Measurements from ENCODE around the gene CNBD2. TPM values are rescaled to one million over a fixed set of nuclear protein-coding genes. Genes with fewer than 3 reads are reported as not detected.
A peak's percentile ranks its signal among the peaks of the same experiment; 100 is the strongest.
"Not testable (repeated sequence)": the region's sequence is repeated elsewhere in the genome, so short reads cannot be mapped to it uniquely, and the experiment has no call there.

CNBD2 gene
- total and polyA plus RNA-seq, 5 donors = 3.4 to 6.0 (median 3.8) TPM

GRCh38 chr20:36049408-36049807 is 81.0 kb downstream of the CNBD2 start:
- H3K27me3 ChIP-seq (ENCODE audit: control insufficient read depth, insufficient read depth); H3K27ac ChIP-seq (ENCODE audit: low read length); H3K9me3 ChIP-seq (ENCODE audit: control insufficient read depth, low read length); intact Hi-C loops (cut with DNase I); H3K4me1 ChIP-seq (ENCODE audit: control insufficient read depth, insufficient read depth, low read length); DNase-seq; ATAC-seq: not testable (repeated sequence)
- WGBS = 0% methylated on average over 2 of the region's 2 CpGs
- peak overlapping the region; percentile 47 for H3K4me3 ChIP-seq (ENCODE audit: low read length)

- intact Hi-C loops (cut with DNase I) = no loop called here
- ATAC-seq (peak; percentile 99), DNase-seq (peak; percentile 93 to 96 (median 96))
- no peaks in the 10 kb centered on the region for H3K9me3 ChIP-seq (ENCODE audit: control insufficient read depth, low read length)
- peak overlapping the region; percentile 90 for H3K4me3 ChIP-seq (ENCODE audit: low read length)
- under 1% methylated on average over 75 of the region's 75 CpGs for WGBS
- peak overlapping the region; percentile 100 for H3K27ac ChIP-seq (ENCODE audit: low read length)
- H3K4me1 ChIP-seq (ENCODE audit: control insufficient read depth, insufficient read depth, low read length) = no peaks in the 10 kb centered on the region
- no peaks in the 10 kb centered on the region for H3K27me3 ChIP-seq (ENCODE audit: control insufficient read depth, insufficient read depth)
Observed at GRCh38 chr20:36050436-36051317, 82.3 kb downstream of the CNBD2 start.

- no peaks in the 10 kb centered on the region for H3K9me3 ChIP-seq (ENCODE audit: control insufficient read depth, low read length)
- DNase-seq (no peak), ATAC-seq (no peak)
- intact Hi-C loops (cut with DNase I) = no loop called here
- H3K27ac ChIP-seq (ENCODE audit: low read length) = peak overlapping the region; percentile 74
- 82% methylated on average over 13 of the region's 13 CpGs for WGBS
- H3K4me1 ChIP-seq (ENCODE audit: control insufficient read depth, insufficient read depth, low read length) = no peaks in the 10 kb centered on the region
- H3K27me3 ChIP-seq (ENCODE audit: control insufficient read depth, insufficient read depth) = no peaks in the 10 kb centered on the region
- peak overlapping the region; percentile 90 for H3K4me3 ChIP-seq (ENCODE audit: low read length)
Observed at GRCh38 chr20:36051318-36052116, 83.1 kb downstream of the CNBD2 start.

GRCh38 chr20:36052117-36052513 is 83.7 kb downstream of the CNBD2 start:
- H3K9me3 ChIP-seq (ENCODE audit: control insufficient read depth, low read length) = no peaks in the 10 kb centered on the region
- intact Hi-C loops (cut with DNase I) = no loop called here
- H3K4me1 ChIP-seq (ENCODE audit: control insufficient read depth, insufficient read depth, low read length) = no peaks in the 10 kb centered on the region
- no peaks in the 10 kb centered on the region for H3K27me3 ChIP-seq (ENCODE audit: control insufficient read depth, insufficient read depth)
- DNase-seq (no peak), ATAC-seq (no peak)
- no peak overlapping the region for H3K27ac ChIP-seq (ENCODE audit: low read length)
- 84% methylated on average over 6 of the region's 6 CpGs for WGBS
- H3K4me3 ChIP-seq (ENCODE audit: low read length) = no peak overlapping the region

GRCh38 chr20:36053863-36054518 is 85.6 kb downstream of the CNBD2 start:
- H3K9me3 ChIP-seq (ENCODE audit: control insufficient read depth, low read length); H3K27me3 ChIP-seq (ENCODE audit: control insufficient read depth, insufficient read depth); ATAC-seq; DNase-seq; H3K27ac ChIP-seq (ENCODE audit: low read length); H3K4me3 ChIP-seq (ENCODE audit: low read length); H3K4me1 ChIP-seq (ENCODE audit: control insufficient read depth, insufficient read depth, low read length); intact Hi-C loops (cut with DNase I): not testable (repeated sequence)
- 84% methylated on average over 9 of the region's 9 CpGs for WGBS

GRCh38 chr20:36055145-36055544 is 86.8 kb downstream of the CNBD2 start:
- ATAC-seq (no peak), DNase-seq (no peak)
- H3K27me3 ChIP-seq (ENCODE audit: control insufficient read depth, insufficient read depth) = no peaks in the 10 kb centered on the region
- intact Hi-C loops (cut with DNase I) = no loop called here
- no peaks in the 10 kb centered on the region for H3K4me1 ChIP-seq (ENCODE audit: control insufficient read depth, insufficient read depth, low read length)
- H3K9me3 ChIP-seq (ENCODE audit: control insufficient read depth, low read length) = no peaks in the 10 kb centered on the region
- H3K4me3 ChIP-seq (ENCODE audit: low read length) = no peak overlapping the region
- 69% methylated on average over 4 of the region's 4 CpGs for WGBS
- H3K27ac ChIP-seq (ENCODE audit: low read length) = no peak overlapping the region

- intact Hi-C loops (cut with DNase I) = no loop called here
- Histone ChIP-seq H3K4me3 (ENCODE audit: low read length) (no peak overlapping the region), H3K27ac (ENCODE audit: low read length) (no peak overlapping the region), H3K27me3 (ENCODE audit: control insufficient read depth, insufficient read depth) (no peaks in the 10 kb centered on the region), H3K9me3 (ENCODE audit: control insufficient read depth, low read length) (no peaks in the 10 kb centered on the region), H3K4me1 (ENCODE audit: control insufficient read depth, insufficient read depth, low read length) (no peaks in the 10 kb centered on the region)
- DNase-seq (no peak), ATAC-seq (no peak)
- 95% methylated on average over 1 of the region's 1 CpG for WGBS
Observed at GRCh38 chr20:36060676-36061075, 92.3 kb downstream of the CNBD2 start.

- WGBS = 22% methylated on average over 1 of the region's 1 CpG
- no peak overlapping the region for H3K4me3 ChIP-seq (ENCODE audit: low read length)
- no peaks in the 10 kb centered on the region for H3K4me1 ChIP-seq (ENCODE audit: control insufficient read depth, insufficient read depth, low read length)
- H3K27me3 ChIP-seq (ENCODE audit: control insufficient read depth, insufficient read depth) = no peaks in the 10 kb centered on the region
- ATAC-seq = peak in 1 of 2 donors; percentile 2
- H3K27ac ChIP-seq (ENCODE audit: low read length) = no peak overlapping the region
- intact Hi-C loops (cut with DNase I) = no loop called here
- no peaks in the 10 kb centered on the region for H3K9me3 ChIP-seq (ENCODE audit: control insufficient read depth, low read length)
- DNase-seq = peak; percentile 64 to 87 (median 85)
Observed at GRCh38 chr20:36061754-36062153, 93.4 kb downstream of the CNBD2 start.

- no peak overlapping the region for H3K4me3 ChIP-seq (ENCODE audit: low read length)
- H3K27me3 ChIP-seq (ENCODE audit: control insufficient read depth, insufficient read depth) = no peaks in the 10 kb centered on the region
- DNase-seq = no peak
- H3K4me1 ChIP-seq (ENCODE audit: control insufficient read depth, insufficient read depth, low read length) = no peaks in the 10 kb centered on the region
- ATAC-seq = no peak
- 72% methylated on average over 1 of the region's 1 CpG for WGBS
- no peaks in the 10 kb centered on the region for H3K9me3 ChIP-seq (ENCODE audit: control insufficient read depth, low read length)
- H3K27ac ChIP-seq (ENCODE audit: low read length) = no peak overlapping the region
- intact Hi-C loops (cut with DNase I) = no loop called here
Observed at GRCh38 chr20:36062799-36063198, 94.4 kb downstream of the CNBD2 start.

GRCh38 chr20:36063916-36064657 is 95.7 kb downstream of the CNBD2 start:
- Histone ChIP-seq H3K27me3 (ENCODE audit: control insufficient read depth, insufficient read depth) (no peaks in the 10 kb centered on the region), H3K27ac (ENCODE audit: low read length) (no peak overlapping the region), H3K4me3 (ENCODE audit: low read length) (peak overlapping the region; percentile 48), H3K9me3 (ENCODE audit: control insufficient read depth, low read length) (no peaks in the 10 kb centered on the region), H3K4me1 (ENCODE audit: control insufficient read depth, insufficient read depth, low read length) (no peaks in the 10 kb centered on the region)
- ATAC-seq (peak; percentile 11 to 15), DNase-seq (no peak)
- WGBS = 23% methylated on average over 26 of the region's 26 CpGs
- intact Hi-C loops (cut with DNase I) = no loop called here
